SIG-M5 (cell line): ENCODE results near the gene C1QL2.

Source experiments
- DNase-seq: peaks from one replicate; lab custom pipeline; 2025; lab: John Stamatoyannopoulos, UW

Gene C1QL2

DNA sequence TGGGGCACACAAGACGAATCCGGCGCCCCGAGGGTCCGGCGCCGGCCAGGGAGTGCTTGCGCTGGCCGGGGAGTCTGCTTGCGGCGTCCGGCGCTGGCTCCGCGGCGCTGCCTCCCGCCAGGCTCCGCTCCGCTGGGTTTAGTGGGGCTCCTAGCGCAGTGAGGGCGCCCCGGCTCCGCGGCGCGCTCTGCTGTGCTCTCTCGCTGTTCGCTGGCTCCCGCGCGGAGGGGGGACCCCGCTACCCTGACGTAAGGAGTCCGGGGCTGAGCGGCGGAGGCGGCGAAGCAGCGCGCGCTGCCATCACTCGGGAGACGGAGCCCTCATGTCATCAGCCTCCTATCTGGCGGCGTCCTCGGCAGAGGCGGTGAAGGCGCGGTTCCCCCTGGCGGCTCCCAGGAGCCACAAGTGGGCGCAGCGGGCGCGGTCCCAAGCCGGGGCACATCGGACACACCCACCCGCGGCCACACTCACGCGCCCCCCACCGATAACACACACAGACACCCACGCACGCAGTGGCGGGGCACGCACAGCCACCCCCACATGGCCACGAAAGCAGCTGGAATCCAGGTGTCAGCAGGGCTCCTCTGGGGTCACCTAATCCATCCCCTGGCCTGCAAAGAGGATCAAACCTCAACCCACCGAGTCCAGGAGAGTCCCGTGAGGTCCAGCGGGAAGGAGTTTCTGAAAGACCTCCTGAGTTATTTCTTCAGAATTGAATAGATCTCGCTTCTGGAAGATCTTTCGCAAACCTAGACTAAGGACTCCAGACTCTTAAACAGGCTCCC lies at the start of gene C1QL2:
TSS of gene C1QL2 (minus strand) at position 189 of the 785 bp plus-strand sequence. CDS start 482 bp downstream, outside the sequence.
- no peak for DNase-seq

DNA sequence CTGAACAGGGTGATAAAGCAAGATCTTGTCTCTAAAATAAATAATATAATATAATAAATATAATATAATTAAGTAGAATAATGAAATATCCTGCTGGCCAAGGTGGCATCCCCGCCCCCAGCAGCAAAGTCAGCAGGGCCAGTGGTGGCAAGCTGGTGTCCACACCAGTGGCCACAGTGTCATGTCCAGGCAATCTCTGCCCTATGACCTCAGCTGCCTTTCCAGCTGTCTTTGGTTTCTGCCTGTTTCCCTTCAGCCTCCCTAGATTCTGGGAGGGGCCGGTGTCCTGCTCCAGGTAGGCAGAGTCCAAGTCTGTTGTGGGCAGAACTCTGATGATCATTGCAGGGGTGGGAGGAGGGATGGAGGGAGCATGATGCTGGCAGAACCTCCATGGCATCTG lies 48.9 kb upstream of the C1QL2 start:
- no peak for DNase-seq

DNA sequence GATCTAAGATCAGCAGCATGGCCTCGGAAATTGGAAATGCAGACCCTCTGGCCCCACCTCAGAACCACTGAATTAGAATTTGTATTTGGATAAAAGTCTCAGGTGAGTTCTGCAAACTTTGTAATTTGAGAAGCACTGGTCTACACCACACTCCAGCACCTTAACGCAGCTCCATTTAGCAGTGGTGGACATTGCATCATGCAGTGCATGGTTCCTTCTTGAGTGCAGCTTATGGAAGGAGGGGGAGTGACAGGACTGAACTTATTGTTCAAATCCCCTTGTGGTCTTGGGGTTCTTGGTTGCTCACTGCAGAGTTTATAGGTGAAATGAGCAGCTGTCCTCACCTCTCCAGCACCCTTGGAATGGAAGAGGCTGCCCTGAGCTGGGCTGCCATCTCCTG lies 47.6 kb upstream of the C1QL2 start:
- no peak for DNase-seq

DNA sequence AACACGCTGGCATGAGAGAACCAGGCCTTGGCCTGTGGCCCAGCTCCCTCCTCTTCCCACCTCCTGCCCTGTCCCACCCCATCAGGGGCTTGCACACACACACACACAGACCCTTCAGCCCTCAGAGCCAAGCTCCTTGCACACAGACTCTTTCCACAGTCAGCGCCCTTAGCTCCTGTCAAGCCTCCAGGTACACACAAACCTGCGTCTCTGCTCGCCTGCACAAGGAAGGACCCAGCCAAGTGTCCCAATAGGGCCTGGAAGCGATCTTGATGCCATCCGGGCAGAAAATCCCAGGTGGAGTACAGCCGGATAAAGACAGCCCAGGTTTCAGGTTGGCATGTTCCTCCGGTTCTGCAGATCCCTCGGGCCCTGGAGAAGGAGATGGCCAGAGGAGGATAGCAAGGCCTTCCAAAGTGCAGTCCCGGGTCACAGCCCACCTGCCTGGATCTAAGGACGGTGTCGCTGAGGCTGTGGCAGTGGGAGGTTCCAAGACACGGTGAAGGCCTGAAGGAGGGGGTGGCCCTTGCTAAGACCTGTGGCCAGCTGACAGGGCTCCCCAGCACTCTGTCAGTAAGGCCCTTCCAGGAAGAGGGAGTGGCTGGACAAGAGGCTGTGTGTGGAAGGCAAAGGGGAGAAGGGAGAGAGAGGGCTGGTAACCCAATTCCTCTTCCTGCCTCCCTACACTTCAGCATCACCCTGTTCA lies 46.6 kb upstream of the C1QL2 start:
- DNase-seq, result no peak

DNA sequence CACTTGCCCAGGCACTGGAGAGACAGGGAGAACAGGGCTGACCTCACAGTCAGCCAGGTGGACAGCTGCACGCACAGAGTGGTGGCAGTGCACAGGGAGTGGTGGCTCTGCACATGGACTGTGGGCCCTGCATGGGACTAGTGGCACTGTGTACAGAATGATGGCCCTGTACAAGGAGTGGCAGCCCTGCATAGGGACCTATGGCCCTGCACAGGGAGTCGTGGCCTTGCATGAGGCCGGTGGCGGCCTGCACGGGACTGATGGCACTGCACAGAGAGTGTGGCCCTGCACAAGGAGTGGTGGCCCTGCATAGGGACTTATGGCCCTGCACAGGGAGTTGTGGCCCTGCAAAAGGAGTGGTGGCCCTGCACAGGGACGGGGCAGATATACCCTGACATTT lies 46.0 kb upstream of the C1QL2 start:
- DNase-seq, result no peak

DNA sequence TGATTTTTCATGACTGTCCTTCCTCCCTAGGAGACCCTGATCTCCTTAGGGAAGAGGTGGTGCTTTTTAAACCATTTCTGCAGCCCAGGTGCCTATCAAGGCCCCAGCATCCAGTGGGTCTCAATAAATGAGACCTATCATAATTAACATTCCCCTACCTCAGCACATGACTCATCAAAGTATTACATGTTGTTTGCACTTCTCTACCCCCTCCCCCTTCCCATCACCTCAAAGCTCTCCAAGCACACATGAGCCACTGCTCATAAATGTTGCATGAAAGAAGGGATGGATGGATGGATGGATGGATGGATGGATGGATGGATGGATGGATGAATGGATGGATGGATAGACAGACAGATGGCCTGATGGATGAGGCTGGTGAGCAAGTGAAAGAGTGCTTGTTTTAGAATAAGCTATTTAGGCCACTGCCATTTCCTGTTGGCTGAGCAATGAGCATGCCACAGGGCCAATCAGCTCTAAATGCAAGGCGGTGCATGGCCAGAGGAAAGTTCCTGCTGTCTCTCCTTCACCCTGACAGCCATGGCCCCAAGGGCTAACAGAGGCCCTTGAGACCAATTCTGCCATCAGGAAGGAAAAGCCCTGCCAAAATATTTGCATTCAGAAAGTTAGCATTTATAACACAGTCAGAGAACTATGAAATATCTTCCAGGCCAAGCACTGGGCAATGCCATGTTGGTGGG lies 44.2 kb upstream of the C1QL2 start:
- DNase-seq, result no peak

DNA sequence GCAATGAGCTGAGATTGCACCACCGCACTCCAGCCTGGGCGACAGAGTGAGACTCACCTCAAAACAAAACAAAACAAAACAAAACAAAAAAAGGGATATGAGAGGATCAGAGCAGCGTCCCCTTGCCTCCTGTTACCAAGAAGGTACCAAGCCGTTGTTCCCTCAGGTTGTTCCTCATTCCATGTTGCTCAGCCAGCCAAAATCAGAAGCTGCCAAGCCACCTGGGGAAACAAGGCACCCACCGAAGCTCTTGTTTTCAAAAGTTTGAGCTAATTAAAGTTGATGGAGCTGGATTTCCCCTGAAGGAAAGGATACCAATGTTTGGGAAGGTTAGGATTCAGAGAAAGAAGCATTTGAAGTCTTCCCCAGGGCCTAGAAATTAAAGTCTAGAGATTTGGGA lies 43.3 kb upstream of the C1QL2 start:
- no peak for DNase-seq

DNA sequence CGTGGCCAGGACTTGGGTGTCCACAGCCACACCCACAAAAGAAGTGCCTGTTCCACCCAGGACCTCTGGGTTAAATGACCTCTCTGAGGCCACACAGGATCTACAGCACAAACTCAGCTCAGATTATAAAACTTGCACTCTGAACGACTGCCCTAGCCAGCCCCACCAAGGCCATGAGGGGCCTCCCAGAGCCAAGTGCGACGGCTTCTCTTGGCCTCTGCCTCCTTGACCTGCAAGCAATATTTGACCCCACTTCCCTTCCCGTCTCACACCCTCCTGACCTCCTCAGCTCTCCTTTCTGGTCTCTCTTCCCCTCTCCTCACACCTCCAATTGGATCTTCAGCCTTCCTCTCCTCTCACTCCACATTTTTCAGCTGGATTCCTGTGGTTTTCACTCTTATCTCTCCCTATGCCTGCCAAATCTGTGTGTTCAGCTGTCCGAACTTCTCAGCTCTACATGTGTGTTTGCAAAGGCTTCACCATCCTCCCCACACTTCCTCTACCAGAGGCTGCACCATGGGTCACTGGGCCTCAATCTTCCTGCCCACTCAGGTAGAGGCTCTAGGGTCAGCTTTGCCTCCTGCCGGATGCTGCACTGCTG lies 39.8 kb upstream of the C1QL2 start:
- no peak for DNase-seq

DNA sequence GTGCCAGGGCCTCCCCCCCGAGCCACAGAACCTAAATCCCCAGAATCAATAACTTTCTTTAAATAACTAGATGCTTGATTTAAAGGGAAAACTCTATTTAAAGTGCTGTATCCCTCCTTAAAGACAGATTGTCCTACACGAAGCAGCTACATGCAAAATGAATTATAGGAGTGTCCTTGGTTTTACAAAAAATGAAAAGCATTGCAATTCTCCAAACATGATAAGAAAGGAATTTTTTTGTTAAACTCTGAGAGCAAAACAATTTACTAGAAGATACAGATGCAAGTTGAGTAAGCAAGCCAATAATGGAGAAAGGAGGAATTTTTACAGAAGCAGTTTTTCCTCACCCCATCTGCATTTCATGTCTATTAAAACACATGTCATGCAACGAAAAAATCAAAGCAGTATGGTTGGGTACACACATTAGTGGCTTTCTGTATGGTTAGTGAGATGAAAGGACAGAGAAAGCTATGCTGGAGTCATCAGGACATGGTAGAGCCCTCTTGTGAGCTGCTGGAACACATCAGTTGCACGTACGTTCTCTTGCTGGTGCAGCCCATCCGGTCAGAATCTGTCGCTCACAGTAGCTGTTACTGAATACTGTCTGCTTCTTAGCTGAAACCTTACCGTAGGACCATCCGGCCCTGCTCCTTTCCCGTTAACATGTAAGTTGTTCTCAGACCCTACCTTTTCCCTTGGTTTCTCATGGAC lies 39.1 kb upstream of the C1QL2 start:
- no peak for DNase-seq

DNA sequence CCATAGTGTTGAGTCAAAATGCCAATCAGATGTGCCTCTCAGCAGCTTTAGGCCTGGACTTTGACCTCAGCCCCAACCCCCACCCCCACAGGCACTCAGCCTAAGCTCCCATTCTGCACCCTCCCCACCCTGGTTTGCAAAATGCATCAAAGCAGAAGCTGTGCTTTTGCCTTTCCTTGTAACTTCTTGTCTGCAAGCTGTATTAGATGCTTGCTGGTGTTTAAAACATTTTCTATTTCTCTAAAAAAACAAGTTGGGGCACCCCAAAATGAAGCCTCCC lies 38.5 kb upstream of the C1QL2 start:
- DNase-seq, result no peak

DNA sequence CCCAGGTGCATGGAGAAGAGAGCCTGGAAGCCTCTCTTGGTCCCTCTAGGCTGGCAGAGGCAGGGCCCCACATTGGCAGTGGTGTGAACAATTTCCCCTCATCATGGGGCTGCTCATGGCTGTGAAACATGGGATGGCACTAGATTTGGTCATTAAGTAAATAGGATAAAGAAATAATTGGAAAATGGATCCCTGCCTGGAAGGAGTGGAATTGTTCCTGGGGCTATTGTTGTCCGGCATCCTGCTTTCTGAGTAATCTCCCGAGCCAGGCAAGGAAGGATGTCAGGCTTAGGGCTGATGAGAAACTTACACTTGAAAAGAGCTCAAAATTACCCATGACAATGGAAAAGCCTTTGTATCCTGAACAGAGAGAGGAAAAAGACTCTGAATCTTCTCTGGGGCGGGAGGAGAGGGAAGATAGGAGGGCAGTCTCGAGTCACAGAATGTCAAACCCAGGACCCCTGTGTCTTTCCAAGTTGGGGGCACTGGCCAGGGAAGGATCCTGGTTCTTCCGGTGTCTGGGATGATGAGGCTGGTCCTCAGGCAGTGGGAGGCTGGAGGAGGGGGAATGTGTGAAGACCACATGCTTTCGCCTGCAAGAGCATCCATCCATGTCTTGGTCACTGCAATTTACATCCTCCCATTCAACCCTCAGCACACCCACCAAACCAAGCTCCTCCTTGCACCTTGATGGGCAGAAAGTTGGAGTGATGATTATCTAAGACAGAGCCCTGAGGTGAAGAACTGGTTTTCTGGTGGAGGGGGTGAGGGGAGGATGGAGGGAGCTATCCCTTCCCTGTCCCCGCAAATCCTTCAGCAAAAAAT lies 38.0 kb upstream of the C1QL2 start:
- no peak for DNase-seq

DNA sequence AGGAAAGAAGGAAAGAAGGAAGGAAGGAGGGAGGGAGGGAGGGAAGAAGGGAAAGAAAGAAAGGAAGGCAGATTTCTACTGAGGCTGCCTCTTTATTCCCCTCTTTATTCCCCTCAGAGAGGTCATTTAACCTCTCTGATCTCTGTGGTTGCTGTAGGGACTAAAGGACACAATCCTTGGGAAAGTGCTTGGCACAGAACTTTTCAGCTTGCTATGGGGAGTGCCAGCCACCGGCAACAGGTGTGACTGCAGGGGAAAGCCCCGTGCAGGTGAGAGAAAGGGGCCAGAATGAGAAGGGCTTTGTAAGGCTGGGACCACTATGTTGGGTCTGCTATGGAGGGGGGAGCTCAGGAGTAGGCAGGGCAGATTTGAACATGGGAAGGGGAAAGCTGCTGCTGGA lies 37.3 kb upstream of the C1QL2 start:
- no peak for DNase-seq

DNA sequence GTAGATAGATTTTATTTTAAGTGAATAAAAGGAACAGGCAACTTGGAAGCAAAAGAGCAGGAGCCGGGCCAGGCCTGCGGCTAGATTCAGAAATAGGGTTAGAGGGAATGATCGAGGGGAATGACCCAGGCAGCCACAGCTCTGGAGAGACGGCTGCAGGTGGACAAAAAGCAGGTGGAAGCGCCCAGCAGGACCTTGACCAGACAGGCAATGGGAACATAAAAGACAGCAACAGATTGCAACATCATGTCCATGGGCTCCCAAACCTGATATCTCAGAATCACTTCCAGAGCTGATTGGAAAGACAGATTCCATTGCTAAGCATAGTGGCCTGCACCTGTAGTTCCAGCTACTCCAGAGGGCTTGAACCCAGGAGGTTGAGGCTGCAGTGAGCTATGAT lies 36.5 kb upstream of the C1QL2 start:
- DNase-seq, result no peak

DNA sequence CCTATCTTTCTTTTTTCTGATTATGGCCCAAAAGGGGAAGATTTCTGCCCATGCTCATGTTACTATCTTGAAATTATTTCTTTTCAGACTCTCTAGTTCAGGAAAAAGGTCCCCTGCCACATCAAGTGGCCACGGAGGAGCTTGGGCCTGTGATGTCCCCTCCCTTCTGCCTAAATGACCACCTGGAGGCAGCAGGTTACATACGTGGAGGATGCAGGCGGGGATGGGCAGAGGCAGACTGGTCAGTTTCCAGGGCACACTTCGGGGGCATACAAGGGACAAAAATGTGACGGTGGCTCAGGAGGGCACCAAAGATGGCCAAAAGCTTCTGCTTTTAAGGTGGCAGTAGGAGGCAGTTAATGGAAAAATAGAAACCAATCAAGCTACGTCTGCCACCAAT lies 34.3 kb upstream of the C1QL2 start:
- DNase-seq, result no peak

DNA sequence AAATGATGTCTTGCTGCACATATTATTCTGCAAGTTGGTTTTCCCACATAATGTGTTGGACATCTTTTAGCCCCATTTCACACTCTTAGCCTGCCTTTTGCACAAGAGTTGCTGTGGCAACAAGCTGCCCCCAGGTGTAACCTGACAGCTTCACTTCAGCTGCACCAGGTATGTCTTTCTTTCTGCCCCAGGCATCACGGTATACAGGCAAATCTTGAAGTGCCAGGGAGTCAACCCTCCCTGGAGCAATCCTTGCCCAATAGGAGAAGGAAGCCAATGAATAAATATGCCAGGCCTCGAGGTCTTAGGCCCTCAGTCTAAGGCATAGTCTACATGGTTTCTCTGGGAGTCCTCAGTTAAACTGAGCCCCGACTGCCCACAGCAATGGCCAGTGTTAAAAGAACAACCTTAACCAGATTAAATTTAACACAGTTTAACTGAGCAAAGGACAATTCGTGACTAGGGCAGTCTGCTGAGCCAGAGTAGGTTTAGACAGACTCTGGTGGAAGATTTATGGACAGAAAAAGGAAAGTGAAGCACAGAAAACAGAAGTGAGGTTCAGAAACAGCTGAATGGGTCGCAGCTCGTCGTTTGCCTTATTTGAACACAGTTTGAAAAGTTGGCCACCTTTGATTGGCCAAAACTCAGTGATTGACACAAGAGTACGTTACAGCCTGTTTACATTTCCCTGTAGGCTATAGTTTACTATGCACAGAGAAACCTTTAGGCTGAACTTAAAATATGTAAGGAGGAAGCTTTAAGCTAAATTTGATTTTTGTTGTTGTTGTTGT lies 32.0 kb upstream of the C1QL2 start:
- no peak for DNase-seq

DNA sequence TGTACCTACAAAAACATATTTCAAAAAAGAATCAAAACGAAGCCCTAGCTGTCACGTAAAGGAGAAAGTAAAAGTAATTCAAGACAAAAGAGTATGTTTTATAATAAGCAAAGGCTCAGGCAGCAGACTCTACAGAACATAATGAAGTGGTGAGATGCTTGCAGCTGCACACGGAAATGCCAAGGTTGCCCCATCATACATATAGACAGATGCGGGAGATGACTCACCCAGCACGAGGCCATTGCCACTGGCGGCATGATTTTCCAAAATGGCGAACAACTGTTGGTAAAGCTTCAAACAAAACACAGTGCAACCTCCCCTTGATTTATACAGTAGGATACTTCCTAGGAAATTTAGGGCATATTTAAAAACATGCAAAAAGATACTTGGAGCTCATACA lies 26.0 kb upstream of the C1QL2 start:
- no peak for DNase-seq

DNA sequence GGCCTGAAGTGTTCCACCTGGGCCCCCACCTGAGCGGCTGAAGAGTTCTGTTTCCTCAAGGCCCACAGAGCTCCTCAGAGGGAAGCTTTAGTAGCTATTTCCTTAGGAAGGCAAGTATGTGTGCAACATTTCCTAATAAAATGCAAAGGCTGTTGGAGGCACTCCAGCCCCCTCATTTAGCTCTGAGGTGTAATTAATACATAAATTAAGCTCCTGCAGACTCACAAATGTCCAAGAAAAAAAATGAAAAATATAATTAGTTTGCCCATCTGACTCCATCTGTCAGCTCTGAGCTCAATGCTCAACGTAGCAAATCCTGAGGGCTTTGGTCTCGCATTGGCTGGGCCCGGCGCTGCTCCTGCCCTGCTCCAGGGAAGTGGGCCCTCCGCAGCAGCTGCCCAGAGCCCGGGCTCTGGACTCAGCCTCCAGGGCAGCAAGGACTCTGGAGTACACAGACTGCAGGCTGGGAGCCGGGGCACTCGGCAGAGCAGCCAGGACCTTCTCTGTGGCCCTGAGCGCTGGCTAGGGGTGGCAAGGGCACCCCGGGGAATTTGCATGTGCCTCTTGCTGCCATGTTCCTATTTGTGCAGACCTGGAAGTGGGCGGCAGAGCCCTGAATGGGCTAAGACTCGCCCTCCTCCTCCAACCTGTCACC lies 23.4 kb upstream of the C1QL2 start:
- DNase-seq, result no peak

DNA sequence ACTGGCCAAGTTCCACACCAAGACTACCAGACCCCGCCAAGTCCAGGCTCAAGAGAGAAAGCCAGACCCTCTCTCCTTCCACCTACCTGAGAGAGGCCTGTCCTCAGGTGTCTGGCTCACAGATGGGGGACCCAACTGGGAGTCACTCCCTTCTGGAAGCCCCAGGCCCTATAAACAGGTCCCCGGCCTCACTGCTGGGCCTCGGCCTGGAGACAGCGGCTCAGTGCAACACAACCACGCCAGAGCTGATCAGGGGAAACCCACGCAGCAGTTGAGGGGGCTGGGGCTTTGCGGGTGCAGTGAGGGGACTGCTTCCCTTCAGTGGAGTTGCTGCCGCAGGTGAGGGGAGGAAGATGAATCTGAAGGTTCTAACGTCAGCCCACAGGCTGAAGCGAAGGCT lies 22.8 kb upstream of the C1QL2 start:
- DNase-seq, result no peak

DNA sequence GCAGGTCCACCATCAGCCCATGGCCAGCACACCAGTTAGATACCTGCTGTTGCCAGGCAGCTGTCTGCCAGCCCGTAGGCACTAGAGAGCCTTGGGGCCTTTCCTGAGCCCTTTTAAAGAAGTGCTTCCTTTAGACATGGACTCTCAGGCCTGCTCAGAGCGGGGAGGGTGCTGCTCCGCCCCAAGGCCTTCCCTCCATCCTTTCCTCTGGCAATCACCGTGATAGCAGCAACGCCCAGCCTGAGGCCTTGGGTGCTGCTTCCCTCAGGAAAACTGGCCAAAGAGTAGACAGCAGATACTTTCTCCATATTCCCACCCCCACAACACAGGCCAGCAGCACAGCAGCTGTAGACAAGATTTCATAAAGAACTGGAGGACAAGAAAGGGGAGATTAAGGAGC lies 22.3 kb upstream of the C1QL2 start:
- DNase-seq, result no peak

DNA sequence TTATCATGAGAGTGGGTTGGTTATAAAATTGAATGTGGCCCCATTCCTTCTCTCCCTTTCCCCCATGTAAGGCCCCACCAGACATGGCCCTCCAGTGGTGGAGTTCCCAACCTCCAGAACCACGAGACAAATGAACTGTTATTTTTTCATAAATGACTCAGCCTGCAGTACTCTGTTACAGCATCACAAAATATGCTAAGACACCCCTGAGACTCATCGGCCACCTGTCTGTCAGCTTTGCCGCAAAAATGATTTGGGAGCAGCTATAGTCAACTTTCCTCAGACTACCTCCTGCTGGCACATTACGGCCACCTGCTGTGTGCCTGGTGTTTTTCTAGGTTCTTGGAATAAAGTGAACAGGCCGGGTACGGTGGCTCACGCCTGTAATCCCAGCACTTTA lies 21.4 kb upstream of the C1QL2 start:
- no peak for DNase-seq
